ENCODE data around the gene STAT5A.
"Not testable (repeated sequence)": the region's sequence is repeated elsewhere in the genome, so short reads cannot be mapped to it uniquely, and the experiment has no call there.

Gene STAT5A

DNA sequence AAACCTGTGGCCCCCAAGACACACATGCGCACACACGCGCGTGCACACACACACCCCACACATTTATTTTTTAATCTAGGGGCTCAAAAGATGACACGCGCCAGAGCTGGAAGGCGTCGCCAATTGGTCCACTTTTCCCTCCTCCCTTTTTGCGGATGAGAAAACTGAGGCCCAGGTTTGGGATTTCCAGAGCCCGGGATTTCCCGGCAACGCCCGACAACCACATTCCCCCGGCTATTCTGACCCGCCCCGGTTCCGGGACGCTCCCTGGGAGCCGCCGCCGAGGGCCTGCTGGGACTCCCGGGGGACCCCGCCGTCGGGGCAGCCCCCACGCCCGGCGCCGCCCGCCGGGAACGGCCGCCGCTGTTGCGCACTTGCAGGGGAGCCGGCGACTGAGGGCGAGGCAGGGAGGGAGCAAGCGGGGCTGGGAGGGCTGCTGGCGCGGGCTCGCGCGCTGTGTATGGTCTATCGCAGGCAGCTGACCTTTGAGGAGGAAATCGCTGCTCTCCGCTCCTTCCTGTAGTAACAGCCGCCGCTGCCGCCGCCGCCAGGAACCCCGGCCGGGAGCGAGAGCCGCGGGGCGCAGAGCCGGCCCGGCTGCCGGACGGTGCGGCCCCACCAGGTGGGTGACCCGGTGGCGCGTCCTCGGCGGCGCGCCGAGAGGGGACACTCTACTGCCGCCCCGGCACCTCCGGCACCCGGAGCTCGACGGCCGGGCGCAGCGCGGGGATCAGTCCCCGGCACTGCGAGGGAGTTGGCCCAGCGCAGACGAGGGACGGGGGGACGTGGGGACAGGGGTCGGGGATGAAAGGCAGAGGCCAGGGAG lies at the start of gene STAT5A:
TSS of gene STAT5A (plus strand) at position 522 of the 826 bp plus-strand sequence. CDS start 914 bp downstream, outside the sequence.
- peak; percentile 65 for DNase-seq (ENCODE audit: low spot score)
- ChIA-PET CTCF (interaction anchor here (2.3 kb wide), 1 partner anchor 24 kb away, joined by 9 read pairs; no protein-coding TSS in a partner anchor), POLR2A (ENCODE audit: low non-redundant PET) (no interaction called here)
- TF ChIP-seq, protein P1, sequence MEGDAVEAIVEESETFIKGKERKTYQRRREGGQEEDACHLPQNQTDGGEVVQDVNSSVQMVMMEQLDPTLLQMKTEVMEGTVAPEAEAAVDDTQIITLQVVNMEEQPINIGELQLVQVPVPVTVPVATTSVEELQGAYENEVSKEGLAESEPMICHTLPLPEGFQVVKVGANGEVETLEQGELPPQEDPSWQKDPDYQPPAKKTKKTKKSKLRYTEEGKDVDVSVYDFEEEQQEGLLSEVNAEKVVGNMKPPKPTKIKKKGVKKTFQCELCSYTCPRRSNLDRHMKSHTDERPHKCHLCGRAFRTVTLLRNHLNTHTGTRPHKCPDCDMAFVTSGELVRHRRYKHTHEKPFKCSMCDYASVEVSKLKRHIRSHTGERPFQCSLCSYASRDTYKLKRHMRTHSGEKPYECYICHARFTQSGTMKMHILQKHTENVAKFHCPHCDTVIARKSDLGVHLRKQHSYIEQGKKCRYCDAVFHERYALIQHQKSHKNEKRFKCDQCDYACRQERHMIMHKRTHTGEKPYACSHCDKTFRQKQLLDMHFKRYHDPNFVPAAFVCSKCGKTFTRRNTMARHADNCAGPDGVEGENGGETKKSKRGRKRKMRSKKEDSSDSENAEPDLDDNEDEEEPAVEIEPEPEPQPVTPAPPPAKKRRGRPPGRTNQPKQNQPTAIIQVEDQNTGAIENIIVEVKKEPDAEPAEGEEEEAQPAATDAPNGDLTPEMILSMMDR (conservative IDR thresholded peaks at IDR 0.05; ENCODE audit: low read depth) = no peak
- peak within 1 kb of the TSS; percentile 53; the same call in 1 of the 2 replicates for H3K27ac ChIP-seq

DNA sequence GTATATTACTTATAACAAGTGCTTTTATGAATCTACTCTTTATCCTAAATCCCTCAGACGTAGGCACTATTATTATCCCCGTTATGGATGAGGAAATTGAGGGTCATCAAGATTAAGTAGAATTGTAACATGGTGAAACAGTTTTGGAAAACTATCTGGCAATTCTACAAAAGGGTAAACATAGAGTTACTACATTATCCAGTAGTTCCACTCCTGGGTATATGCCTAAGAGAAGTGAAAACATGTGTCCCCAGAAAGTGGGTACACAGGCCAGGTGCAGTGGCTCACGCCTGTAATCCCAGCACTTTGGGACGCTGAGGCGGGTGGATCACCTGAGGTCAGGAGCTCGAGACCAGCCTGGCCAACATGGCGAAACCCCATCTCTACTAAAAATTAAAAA lies 48.7 kb upstream of the STAT5A start:
- H3K27ac ChIP-seq; DNase-seq (ENCODE audit: low spot score); POLR2A ChIA-PET (ENCODE audit: low non-redundant PET): not testable (repeated sequence)
- CTCF ChIA-PET = interaction anchor here (0.7 kb wide), 1 partner anchor 15 kb away, joined by 4 read pairs; no protein-coding TSS in a partner anchor

DNA sequence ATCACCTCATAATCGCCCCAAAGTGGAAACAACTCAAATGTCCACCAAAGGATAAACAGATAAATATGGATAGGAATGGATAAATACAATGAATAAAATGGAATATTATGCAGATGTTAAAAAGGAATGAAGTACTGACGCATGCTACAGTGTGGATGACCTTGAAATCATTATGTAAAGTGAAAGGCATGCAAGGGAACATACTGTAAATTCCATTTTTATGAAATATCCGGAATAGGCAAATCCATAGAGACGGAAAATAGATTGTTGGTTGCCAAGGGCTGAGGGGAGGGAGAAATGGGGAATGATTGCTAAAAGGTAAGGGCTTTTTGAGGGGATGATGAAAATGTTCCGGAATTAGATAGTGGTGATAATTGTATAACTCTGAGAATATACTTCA lies 48.1 kb upstream of the STAT5A start:
- ChIA-PET CTCF (interaction anchor here (0.7 kb wide), 1 partner anchor 14 kb away, joined by 4 read pairs; no protein-coding TSS in a partner anchor), POLR2A (ENCODE audit: low non-redundant PET) (no interaction called here)
- TF ChIP-seq, protein P1 (conservative IDR thresholded peaks at IDR 0.05; ENCODE audit: low read depth) = no peak
- DNase-seq (ENCODE audit: low spot score) = no peak
- H3K27ac ChIP-seq = no peak overlapping the region

DNA sequence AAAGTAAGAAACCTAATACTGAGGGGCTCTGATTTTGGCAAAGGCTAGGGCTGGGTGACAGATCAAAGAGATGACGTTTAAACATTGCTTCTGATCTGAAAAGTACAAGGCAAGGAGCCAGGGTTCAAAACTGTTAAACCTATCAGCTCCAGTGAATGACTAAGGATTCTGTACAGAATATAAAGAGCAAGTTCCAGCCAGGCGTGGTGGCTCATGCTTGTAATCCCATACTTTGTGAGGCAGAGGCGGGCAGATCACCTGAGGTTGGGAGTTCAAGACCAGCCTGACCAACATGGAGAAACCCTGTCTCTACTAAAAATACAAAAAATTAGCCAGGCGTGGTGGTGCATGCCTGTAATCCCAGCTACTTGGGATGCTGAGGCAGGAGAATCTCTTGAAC lies 47.4 kb upstream of the STAT5A start:
- H3K27ac ChIP-seq; DNase-seq (ENCODE audit: low spot score); POLR2A ChIA-PET (ENCODE audit: low non-redundant PET); CTCF ChIA-PET: not testable (repeated sequence)

DNA sequence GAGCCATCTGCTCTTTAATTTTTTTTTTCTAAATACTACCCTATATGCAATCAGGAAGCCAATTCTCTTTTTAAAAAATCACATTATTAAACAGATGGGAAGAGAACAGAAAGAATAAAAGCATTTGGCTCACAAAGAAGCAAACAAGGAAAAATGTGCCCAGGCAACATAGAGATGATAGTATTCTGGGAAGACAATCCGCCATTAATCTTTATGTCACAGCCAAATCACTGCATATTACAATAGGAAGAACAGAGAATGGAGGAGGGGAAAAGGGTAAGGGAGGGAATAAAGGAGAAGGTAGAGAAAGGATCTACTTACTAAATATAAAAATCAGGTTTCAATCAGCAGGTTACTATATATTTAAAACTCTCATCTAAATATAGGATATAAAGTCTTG lies 46.4 kb upstream of the STAT5A start:
- ChIA-PET CTCF (no interaction called here), POLR2A (ENCODE audit: low non-redundant PET) (no interaction called here)
- no peak overlapping the region for H3K27ac ChIP-seq
- no peak for DNase-seq (ENCODE audit: low spot score)
- TF ChIP-seq, protein P1 (conservative IDR thresholded peaks at IDR 0.05; ENCODE audit: low read depth) = no peak

DNA sequence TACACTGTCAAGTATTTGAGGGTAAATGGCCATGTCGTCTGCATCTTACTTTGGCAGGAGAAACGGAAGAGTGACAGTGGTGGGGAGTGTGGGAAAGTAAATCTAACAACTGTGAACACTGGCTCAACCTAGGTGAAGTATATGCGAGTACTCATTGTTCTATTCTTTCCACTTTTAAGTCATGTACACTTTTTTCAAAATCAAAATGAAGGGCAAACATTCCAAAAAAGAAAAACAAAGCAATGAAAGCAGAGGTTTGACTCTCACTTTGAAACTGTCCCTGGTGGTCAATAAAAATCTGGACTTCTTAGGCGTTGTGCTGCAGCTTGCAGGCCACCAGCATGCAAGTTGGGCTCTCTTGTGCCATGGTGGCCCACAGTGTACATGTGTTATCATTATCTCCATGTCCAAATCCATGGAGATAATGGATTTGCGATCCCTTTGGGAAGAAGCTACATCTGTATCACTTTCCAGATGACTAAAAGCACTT lies 44.8 kb upstream of the STAT5A start:
- CTCF ChIA-PET = interaction anchor here (0.6 to 0.7 kb wide), 3 partner anchors 39 to 1286 kb away, joined by 3 read pairs; no protein-coding TSS in a partner anchor

DNA sequence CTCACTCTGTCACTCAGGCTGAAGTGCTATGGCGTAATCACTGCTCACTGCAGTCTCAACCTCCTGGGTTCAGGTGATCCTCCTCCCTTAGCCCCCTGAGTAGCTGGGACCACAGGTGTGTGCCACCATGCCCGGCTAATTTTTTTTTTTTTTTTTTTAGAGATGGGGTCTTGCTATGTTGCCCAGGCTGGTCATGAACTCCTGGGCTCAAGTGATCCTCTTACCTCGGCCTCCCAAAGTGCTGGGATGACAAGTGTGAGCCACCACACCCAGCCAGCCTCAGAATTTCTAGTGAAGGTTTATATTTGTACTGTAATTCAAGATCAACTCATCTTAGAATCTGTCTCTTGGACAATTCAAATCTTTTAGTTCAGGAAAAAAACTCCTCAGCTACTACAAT lies 44.2 kb upstream of the STAT5A start:
- POLR2A ChIA-PET (ENCODE audit: low non-redundant PET); DNase-seq (ENCODE audit: low spot score); H3K27ac ChIP-seq: not testable (repeated sequence)
- CTCF ChIA-PET = interaction anchor here (0.6 kb wide), 2 partner anchors 40 to 1285 kb away, joined by 3 read pairs; no protein-coding TSS in a partner anchor

More for the DNA sequence above, 44.8 kb upstream of the STAT5A start:
- POLR2A ChIA-PET (ENCODE audit: low non-redundant PET) = no interaction called here
- DNase-seq (ENCODE audit: low spot score) = no peak
- H3K27ac ChIP-seq = no peak overlapping the region
- TF ChIP-seq, protein P1 (conservative IDR thresholded peaks at IDR 0.05; ENCODE audit: low read depth) = no peak

DNA sequence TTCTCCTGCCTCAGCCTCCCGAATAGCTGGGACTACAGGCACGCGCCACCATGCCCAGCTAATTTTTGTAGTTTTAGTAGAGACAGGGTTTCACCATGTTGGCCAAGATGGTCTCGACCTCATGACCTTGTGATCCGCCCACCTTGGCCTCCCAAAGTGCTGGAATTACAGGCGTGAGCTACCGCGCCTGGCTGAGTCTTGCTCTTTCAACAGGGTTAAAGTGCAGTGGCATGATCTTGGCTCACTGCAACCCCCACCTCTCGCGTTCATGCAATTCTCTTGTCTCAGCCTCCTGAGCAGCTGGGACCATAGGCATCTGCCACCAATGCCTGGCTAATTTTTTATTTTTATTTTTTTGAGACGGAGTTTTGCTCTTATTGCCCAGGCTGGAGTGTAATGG lies 43.1 kb upstream of the STAT5A start:
- POLR2A ChIA-PET (ENCODE audit: low non-redundant PET); H3K27ac ChIP-seq; CTCF ChIA-PET; DNase-seq (ENCODE audit: low spot score): not testable (repeated sequence)

Measured in RWPE1 (cell line).